SH-SY5Y (cell line): ENCODE results near the gene APOBEC3C.

Source experiments
- GATA2 ChIP-seq: IDR thresholded peaks from 2 replicates; pipeline ENCODE4 v1.6.1; 2011; ENCODE audit warnings: mild to moderate bottlenecking, low read depth, low read length
- GATA3 ChIP-seq: IDR thresholded peaks from 2 replicates; pipeline ENCODE4 v1.6.1; 2011; ENCODE audit warnings: low read depth, mild to moderate bottlenecking, low read length, moderate library complexity

DNA sequence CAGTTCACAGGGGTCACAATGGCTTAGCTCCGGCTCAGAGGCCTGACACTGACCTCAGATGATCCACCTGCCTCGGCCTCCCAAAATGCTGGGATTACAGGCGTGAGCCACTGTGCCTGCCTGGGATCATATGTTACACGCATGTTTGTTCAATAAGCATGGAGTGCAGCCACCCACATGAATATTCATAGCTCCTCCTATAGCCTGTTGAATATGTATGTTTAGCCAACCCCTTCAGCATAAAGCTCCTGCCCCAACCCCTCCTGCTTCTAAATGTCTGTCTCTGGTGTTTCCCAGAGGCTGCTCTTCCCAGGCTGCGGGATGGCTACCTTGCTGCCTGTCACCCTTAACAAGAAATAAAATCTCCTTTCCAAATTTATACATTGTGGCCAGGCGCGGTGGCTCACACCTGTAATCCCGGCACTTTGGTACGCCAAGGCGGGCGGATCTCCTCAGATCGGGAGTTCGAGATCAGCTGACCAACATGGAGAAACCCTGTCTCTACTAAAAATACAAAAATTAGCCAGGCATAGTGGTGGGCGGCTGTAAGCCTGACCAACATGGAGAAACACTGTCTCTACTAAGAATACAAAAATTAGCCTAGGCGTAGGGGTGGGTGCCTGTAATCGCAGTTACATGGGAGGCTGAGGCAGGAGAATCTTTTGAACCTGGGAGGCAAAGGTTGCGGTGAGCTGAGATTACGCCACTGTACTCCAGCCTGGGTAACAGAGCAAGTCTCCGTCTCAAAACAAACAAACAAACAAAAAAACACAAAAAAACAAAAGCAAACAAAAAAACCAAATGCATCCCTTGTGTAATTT lies 25.5 kb downstream of the APOBEC3C start:
- no peak for TF ChIP-seq GATA2
- TF ChIP-seq GATA3 = no peak
